A673 (cell line): Measurements from ENCODE around the gene EXTL1.

Experiments used
- EZH2 ChIP-seq: fragments of 200-600 bp; sonication (generic); IDR thresholded peaks from 2 replicates; pipeline ENCODE4 v1.6.1; 2017; ENCODE audit warnings: borderline replicate concordance, low read depth, mild to moderate bottlenecking, mixed read lengths, antibody characterized with exemption, low read length; ENCODE audit not compliant: poor library complexity, severe bottlenecking
- TF ChIP-seq, protein P1 (sequence below): fragments of 300-800, 200-600 bp; sonication (generic); conservative IDR thresholded peaks from 2 replicates; pipeline ENCODE4 v1.5.1; 2017; ENCODE audit warnings: low read depth, mild to moderate bottlenecking, antibody characterized with exemption, low read length, moderate library complexity, mixed read lengths

DNA sequence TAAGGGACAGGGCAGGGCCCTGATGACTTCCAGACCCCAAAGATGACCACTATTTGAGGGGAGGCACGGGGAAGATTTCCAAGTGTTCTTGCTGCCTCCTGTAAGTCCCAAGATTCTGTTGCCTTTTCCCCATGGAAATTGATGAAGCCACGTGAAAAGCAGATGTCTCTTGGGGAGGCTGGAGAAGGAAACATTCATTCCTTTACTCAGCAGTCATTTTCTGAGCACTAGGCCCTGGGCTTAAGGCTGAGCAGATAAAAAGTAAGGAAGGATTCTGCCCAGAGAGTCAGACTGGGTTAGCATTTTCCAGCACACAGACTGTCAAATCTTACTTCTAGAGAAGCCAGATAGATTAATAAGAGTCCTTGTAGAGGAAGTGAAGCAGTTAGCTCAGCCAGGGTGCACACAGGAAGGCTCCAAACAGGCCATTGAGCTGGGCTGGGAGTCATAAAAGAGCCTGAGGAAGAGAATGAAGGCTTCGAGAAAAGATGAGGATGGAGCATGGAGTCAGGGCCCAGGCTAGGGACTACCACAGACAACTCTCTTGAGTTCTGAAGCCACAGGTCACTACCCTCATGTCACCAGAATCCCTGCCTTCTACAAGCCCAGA, 10.1 kb downstream of the EXTL1 start:
- TF ChIP-seq, protein P1, sequence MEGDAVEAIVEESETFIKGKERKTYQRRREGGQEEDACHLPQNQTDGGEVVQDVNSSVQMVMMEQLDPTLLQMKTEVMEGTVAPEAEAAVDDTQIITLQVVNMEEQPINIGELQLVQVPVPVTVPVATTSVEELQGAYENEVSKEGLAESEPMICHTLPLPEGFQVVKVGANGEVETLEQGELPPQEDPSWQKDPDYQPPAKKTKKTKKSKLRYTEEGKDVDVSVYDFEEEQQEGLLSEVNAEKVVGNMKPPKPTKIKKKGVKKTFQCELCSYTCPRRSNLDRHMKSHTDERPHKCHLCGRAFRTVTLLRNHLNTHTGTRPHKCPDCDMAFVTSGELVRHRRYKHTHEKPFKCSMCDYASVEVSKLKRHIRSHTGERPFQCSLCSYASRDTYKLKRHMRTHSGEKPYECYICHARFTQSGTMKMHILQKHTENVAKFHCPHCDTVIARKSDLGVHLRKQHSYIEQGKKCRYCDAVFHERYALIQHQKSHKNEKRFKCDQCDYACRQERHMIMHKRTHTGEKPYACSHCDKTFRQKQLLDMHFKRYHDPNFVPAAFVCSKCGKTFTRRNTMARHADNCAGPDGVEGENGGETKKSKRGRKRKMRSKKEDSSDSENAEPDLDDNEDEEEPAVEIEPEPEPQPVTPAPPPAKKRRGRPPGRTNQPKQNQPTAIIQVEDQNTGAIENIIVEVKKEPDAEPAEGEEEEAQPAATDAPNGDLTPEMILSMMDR = no peak
- no peak for TF ChIP-seq EZH2
